GM12872 (cell line): Measurements from ENCODE around the gene MPO.
A peak's percentile ranks its signal among the peaks of the same experiment; 100 is the strongest.

ENCODE experiments used
- CTCF ChIP-seq: IDR thresholded peaks from 3 replicates; pipeline ENCODE4 v1.5.1; 2011; ENCODE audit warnings: low read depth, mild to moderate bottlenecking, low read length, moderate library complexity; ENCODE audit not compliant: insufficient read depth

The MPO gene

GRCh38 chr17:58252141-58252540, 28.6 kb downstream of the MPO start:
- TF ChIP-seq CTCF = no peak

- no peak for TF ChIP-seq CTCF
These were observed 30.3 kb downstream of the MPO start for GRCh38 chr17:58250344-58251011.

GRCh38 chr17:58249270-58250133, 31.2 kb downstream of the MPO start:
- peak; percentile 92 for TF ChIP-seq CTCF

GRCh38 chr17:58248955-58249269, 31.8 kb downstream of the MPO start:
- no peak for TF ChIP-seq CTCF

GRCh38 chr17:58247511-58248363, 33.0 kb downstream of the MPO start:
- TF ChIP-seq CTCF = no peak

GRCh38 chr17:58246781-58247180, 34.0 kb downstream of the MPO start:
- no peak for TF ChIP-seq CTCF
